SK-N-SH treated with all-trans-retinoic acid at 6 μM for 48 hours (cell line): ENCODE data around the gene TMEM43.

ENCODE experiments used
- ATAC-seq: fragments of 200-7000 bp; cut with Tn5 transposase; 3 replicates; pipeline ENCODE4 v1.9.1; 2020; ENCODE audit warnings: mild to moderate bottlenecking, moderate library complexity
- BACH2 ChIP-seq: fragments of 250-450 bp; sonication (Bioruptor Pico); IDR thresholded peaks from 2 replicates; pipeline ENCODE4 v1.9.0; 2021; ENCODE audit warnings: mild to moderate bottlenecking, borderline replicate concordance
- CSDC2 ChIP-seq: fragments of 250-450 bp; sonication (Bioruptor Pico); IDR thresholded peaks from 2 replicates; pipeline ENCODE4 v1.5.0; 2020; ENCODE audit warnings: mild to moderate bottlenecking, moderate library complexity
- ESRRG ChIP-seq: fragments of 250-450 bp; sonication (Bioruptor Pico); IDR thresholded peaks from 2 replicates; pipeline ENCODE4 v1.6.1; 2021; ENCODE audit warnings: mild to moderate bottlenecking
- GLIS3 ChIP-seq: fragments of 250-450 bp; sonication (Bioruptor Pico); IDR thresholded peaks from 2 replicates; pipeline ENCODE4 v1.5.0; 2020; ENCODE audit warnings: mild to moderate bottlenecking, moderate library complexity
- ISL1 ChIP-seq: fragments of 250-450 bp; sonication (Bioruptor Pico); IDR thresholded peaks from 2 replicates; pipeline ENCODE4 v2.1.2; 2022; ENCODE audit warnings: mild to moderate bottlenecking, moderate library complexity
- OSR1 ChIP-seq: fragments of 250-450 bp; sonication (Bioruptor Pico); IDR thresholded peaks from 2 replicates; pipeline ENCODE4 v1.8.0; 2022; ENCODE audit warnings: moderate library complexity, mild to moderate bottlenecking, inconsistent platforms
- PPARA ChIP-seq: fragments of 250-450 bp; sonication (Bioruptor Pico); IDR thresholded peaks from 2 replicates; pipeline ENCODE4 v1.5.0; 2020; ENCODE audit warnings: mild to moderate bottlenecking, borderline replicate concordance
- SNAI2 ChIP-seq: fragments of 250-450 bp; sonication (Bioruptor Pico); IDR thresholded peaks from 2 replicates; pipeline ENCODE4 v1.5.0; 2020; ENCODE audit warnings: mild to moderate bottlenecking, moderate library complexity
- TCF4 ChIP-seq: fragments of 250-450 bp; sonication (Bioruptor Pico); IDR thresholded peaks from 2 replicates; pipeline ENCODE4 v1.8.0; 2021; ENCODE audit warnings: mild to moderate bottlenecking, moderate library complexity, borderline replicate concordance
- TOX ChIP-seq: fragments of 250-450 bp; sonication (Bioruptor Pico); IDR thresholded peaks from 2 replicates; pipeline ENCODE4 v1.8.0; 2021; ENCODE audit warnings: mild to moderate bottlenecking, moderate library complexity, borderline replicate concordance
- ZC3H10 ChIP-seq: fragments of 250-450 bp; sonication (Bioruptor Pico); IDR thresholded peaks from 2 replicates; pipeline ENCODE4 v1.5.1; 2021; ENCODE audit warnings: mild to moderate bottlenecking, moderate library complexity
- ZFP3 ChIP-seq: fragments of 250-450 bp; sonication (Bioruptor Pico); IDR thresholded peaks from 2 replicates; pipeline ENCODE4 v1.5.0; 2020; ENCODE audit warnings: mild to moderate bottlenecking, moderate library complexity
- ZFP30 ChIP-seq: fragments of 450-650 bp; formaldehyde crosslinking; IDR thresholded peaks from 2 replicates; pipeline ENCODE4 v1.5.0; 2022; ENCODE audit warnings: mild to moderate bottlenecking, moderate library complexity
- ZNF565 ChIP-seq: fragments of 450-650 bp; formaldehyde crosslinking; conservative IDR thresholded peaks from 2 replicates; pipeline ENCODE4 v1.5.0; 2020; ENCODE audit warnings: low read depth, mild to moderate bottlenecking, moderate library complexity
- TF ChIP-seq, protein P1 (sequence below): fragments of 250-450 bp; sonication (Bioruptor Pico); IDR thresholded peaks from 2 replicates; pipeline ENCODE4 v1.5.1; 2021; ENCODE audit warnings: mild to moderate bottlenecking, moderate library complexity
- TF ChIP-seq, protein P2 (sequence below): fragments of 250-450 bp; sonication (Bioruptor Pico); IDR thresholded peaks from 2 replicates; pipeline ENCODE4 v1.8.0; 2021; ENCODE audit warnings: low read depth, mild to moderate bottlenecking, moderate library complexity, borderline replicate concordance
- TF ChIP-seq, protein P3 (sequence below): fragments of 250-450 bp; sonication (Bioruptor Pico); IDR thresholded peaks from 2 replicates; pipeline ENCODE4 v1.5.1; 2020; ENCODE audit warnings: low read depth, mild to moderate bottlenecking, moderate library complexity
- TF ChIP-seq, protein P4 (sequence below): fragments of 250-450 bp; sonication (Bioruptor Pico); IDR thresholded peaks from 2 replicates; pipeline ENCODE4 v1.8.0; 2020; ENCODE audit warnings: mild to moderate bottlenecking, moderate library complexity, borderline replicate concordance
- TF ChIP-seq, protein P5 (sequence below): fragments of 250-450 bp; sonication (Bioruptor Pico); IDR thresholded peaks from 2 replicates; pipeline ENCODE4 v1.5.0; 2020; ENCODE audit warnings: mild to moderate bottlenecking, moderate library complexity

TMEM43 gene

DNA sequence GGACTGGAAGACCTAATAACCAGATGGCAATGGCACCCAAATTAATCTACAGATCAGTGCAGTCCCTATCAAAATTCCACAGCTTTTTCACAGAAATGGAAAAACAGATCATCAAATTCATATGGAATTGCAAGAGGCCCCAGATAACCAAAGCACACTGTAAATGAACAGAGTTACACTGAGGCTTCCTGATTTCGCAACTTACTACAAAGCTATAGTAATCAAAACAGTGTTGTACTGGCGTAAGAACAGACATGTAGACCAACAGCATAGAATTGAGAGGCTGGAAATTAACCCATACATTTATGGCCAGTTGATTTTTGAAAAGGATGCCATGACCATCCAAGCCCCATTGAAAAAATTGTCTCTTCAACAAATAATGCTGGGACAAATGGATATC lies 37.3 kb downstream of the TMEM43 start (continued):
- TF ChIP-seq, protein P1, sequence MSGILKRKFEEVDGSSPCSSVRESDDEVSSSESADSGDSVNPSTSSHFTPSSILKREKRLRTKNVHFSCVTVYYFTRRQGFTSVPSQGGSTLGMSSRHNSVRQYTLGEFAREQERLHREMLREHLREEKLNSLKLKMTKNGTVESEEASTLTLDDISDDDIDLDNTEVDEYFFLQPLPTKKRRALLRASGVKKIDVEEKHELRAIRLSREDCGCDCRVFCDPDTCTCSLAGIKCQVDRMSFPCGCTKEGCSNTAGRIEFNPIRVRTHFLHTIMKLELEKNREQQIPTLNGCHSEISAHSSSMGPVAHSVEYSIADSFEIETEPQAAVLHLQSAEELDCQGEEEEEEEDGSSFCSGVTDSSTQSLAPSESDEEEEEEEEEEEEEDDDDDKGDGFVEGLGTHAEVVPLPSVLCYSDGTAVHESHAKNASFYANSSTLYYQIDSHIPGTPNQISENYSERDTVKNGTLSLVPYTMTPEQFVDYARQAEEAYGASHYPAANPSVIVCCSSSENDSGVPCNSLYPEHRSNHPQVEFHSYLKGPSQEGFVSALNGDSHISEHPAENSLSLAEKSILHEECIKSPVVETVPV (CRISPR knock-in tag) = no peak
- no peak for TF ChIP-seq TCF4 (CRISPR knock-in tag)
- TF ChIP-seq, protein P2, sequence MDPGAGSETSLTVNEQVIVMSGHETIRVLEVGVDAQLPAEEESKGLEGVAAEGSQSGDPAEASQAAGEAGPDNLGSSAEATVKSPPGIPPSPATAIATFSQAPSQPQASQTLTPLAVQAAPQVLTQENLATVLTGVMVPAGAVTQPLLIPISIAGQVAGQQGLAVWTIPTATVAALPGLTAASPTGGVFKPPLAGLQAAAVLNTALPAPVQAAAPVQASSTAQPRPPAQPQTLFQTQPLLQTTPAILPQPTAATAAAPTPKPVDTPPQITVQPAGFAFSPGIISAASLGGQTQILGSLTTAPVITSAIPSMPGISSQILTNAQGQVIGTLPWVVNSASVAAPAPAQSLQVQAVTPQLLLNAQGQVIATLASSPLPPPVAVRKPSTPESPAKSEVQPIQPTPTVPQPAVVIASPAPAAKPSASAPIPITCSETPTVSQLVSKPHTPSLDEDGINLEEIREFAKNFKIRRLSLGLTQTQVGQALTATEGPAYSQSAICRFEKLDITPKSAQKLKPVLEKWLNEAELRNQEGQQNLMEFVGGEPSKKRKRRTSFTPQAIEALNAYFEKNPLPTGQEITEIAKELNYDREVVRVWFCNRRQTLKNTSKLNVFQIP = no peak
- TF ChIP-seq ZNF565 (CRISPR knock-in tag) = no peak
- TF ChIP-seq, protein P3, sequence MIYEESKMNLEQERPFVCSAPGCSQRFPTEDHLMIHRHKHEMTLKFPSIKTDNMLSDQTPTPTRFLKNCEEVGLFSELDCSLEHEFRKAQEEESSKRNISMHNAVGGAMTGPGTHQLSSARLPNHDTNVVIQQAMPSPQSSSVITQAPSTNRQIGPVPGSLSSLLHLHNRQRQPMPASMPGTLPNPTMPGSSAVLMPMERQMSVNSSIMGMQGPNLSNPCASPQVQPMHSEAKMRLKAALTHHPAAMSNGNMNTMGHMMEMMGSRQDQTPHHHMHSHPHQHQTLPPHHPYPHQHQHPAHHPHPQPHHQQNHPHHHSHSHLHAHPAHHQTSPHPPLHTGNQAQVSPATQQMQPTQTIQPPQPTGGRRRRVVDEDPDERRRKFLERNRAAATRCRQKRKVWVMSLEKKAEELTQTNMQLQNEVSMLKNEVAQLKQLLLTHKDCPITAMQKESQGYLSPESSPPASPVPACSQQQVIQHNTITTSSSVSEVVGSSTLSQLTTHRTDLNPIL = no peak
- TF ChIP-seq BACH2 (CRISPR knock-in tag) = no peak
- TF ChIP-seq, all 23 proteins: peak for 0

- ATAC-seq = no peak
- TF ChIP-seq ZFP3 (no peak), SNAI2 (CRISPR knock-in tag) (no peak), OSR1 (CRISPR knock-in tag) (no peak), ZNF565 (CRISPR knock-in tag) (no peak), CSDC2 (CRISPR knock-in tag) (no peak), TCF4 (CRISPR knock-in tag) (no peak), ZFP30 (no peak), TOX (no peak), ZC3H10 (no peak), PPARA (CRISPR knock-in tag) (no peak), GLIS3 (CRISPR knock-in tag) (no peak), BACH2 (CRISPR knock-in tag) (no peak), ESRRG (CRISPR knock-in tag) (no peak)
- TF ChIP-seq, protein P1 (CRISPR knock-in tag) = no peak
- TF ChIP-seq, protein P4, sequence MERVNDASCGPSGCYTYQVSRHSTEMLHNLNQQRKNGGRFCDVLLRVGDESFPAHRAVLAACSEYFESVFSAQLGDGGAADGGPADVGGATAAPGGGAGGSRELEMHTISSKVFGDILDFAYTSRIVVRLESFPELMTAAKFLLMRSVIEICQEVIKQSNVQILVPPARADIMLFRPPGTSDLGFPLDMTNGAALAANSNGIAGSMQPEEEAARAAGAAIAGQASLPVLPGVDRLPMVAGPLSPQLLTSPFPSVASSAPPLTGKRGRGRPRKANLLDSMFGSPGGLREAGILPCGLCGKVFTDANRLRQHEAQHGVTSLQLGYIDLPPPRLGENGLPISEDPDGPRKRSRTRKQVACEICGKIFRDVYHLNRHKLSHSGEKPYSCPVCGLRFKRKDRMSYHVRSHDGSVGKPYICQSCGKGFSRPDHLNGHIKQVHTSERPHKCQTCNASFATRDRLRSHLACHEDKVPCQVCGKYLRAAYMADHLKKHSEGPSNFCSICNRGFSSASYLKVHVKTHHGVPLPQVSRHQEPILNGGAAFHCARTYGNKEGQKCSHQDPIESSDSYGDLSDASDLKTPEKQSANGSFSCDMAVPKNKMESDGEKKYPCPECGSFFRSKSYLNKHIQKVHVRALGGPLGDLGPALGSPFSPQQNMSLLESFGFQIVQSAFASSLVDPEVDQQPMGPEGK (CRISPR knock-in tag) = no peak
Observed at GRCh38 chr3:14166877-14167603, 42.2 kb downstream of the TMEM43 start.

- TF ChIP-seq BACH2 (CRISPR knock-in tag) = no peak
- TF ChIP-seq GLIS3 (CRISPR knock-in tag) = no peak
- no peak for TF ChIP-seq TCF4 (CRISPR knock-in tag)
- TF ChIP-seq, protein P5, sequence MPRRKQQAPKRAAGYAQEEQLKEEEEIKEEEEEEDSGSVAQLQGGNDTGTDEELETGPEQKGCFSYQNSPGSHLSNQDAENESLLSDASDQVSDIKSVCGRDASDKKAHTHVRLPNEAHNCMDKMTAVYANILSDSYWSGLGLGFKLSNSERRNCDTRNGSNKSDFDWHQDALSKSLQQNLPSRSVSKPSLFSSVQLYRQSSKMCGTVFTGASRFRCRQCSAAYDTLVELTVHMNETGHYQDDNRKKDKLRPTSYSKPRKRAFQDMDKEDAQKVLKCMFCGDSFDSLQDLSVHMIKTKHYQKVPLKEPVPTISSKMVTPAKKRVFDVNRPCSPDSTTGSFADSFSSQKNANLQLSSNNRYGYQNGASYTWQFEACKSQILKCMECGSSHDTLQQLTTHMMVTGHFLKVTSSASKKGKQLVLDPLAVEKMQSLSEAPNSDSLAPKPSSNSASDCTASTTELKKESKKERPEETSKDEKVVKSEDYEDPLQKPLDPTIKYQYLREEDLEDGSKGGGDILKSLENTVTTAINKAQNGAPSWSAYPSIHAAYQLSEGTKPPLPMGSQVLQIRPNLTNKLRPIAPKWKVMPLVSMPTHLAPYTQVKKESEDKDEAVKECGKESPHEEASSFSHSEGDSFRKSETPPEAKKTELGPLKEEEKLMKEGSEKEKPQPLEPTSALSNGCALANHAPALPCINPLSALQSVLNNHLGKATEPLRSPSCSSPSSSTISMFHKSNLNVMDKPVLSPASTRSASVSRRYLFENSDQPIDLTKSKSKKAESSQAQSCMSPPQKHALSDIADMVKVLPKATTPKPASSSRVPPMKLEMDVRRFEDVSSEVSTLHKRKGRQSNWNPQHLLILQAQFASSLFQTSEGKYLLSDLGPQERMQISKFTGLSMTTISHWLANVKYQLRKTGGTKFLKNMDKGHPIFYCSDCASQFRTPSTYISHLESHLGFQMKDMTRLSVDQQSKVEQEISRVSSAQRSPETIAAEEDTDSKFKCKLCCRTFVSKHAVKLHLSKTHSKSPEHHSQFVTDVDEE (CRISPR knock-in tag) = no peak
- no peak for TF ChIP-seq ISL1 (CRISPR knock-in tag)
- TF ChIP-seq, protein P2 = no peak
- TF ChIP-seq ZFP3 = no peak
- no peak for TF ChIP-seq ESRRG (CRISPR knock-in tag)
- no peak for ATAC-seq
Observed at GRCh38 chr3:14169435-14169834, 44.6 kb downstream of the TMEM43 start.
